ENCODE measurements around the gene FOXQ1.
"Not testable (repeated sequence)": the region's sequence is repeated elsewhere in the genome, so short reads cannot be mapped to it uniquely, and the experiment has no call there.

The FOXQ1 gene

GRCh38 chr6:1322696-1323219 is 10.9 kb downstream of the FOXQ1 start:
- no peak for DNase-seq

- no peak for DNase-seq
Observed at GRCh38 chr6:1324936-1325335, 13.0 kb downstream of the FOXQ1 start.

GRCh38 chr6:1325461-1326309 is 13.8 kb downstream of the FOXQ1 start:
- DNase-seq = no peak

GRCh38 chr6:1326535-1327121 is 14.7 kb downstream of the FOXQ1 start:
- DNase-seq = no peak

GRCh38 chr6:1327630-1328029 is 15.7 kb downstream of the FOXQ1 start:
- DNase-seq = no peak

- no peak for DNase-seq
Observed at GRCh38 chr6:1328129-1328800, 16.4 kb downstream of the FOXQ1 start.

- DNase-seq = no peak
Observed at GRCh38 chr6:1329708-1330107, 17.8 kb downstream of the FOXQ1 start.

GRCh38 chr6:1334684-1335083 is 22.8 kb downstream of the FOXQ1 start:
- DNase-seq = no peak

- DNase-seq = no peak
Observed at GRCh38 chr6:1335367-1336037, 23.6 kb downstream of the FOXQ1 start.

- peak; percentile 9 for DNase-seq
Observed at GRCh38 chr6:1336246-1336843, 24.4 kb downstream of the FOXQ1 start.

- no peak for DNase-seq
Observed at GRCh38 chr6:1337791-1338190, 25.9 kb downstream of the FOXQ1 start.

GRCh38 chr6:1346101-1346500 is 34.2 kb downstream of the FOXQ1 start:
- DNase-seq = no peak

- DNase-seq = no peak
Observed at GRCh38 chr6:1346558-1347091, 34.7 kb downstream of the FOXQ1 start.

GRCh38 chr6:1347161-1347560 is 35.3 kb downstream of the FOXQ1 start:
- DNase-seq = peak; percentile 76

- DNase-seq = peak; percentile 89
Observed at GRCh38 chr6:1348675-1349074, 36.8 kb downstream of the FOXQ1 start.

GRCh38 chr6:1349655-1350054 is 37.8 kb downstream of the FOXQ1 start:
- no peak for DNase-seq

GRCh38 chr6:1351381-1352008 is 39.6 kb downstream of the FOXQ1 start:
- DNase-seq = no peak

GRCh38 chr6:1355068-1355467 is 43.2 kb downstream of the FOXQ1 start:
- DNase-seq = not testable (repeated sequence)

- not testable (repeated sequence) for DNase-seq
Observed at GRCh38 chr6:1361717-1362116, 49.8 kb downstream of the FOXQ1 start.

GRCh38 chr6:1362643-1363042 is 50.7 kb downstream of the FOXQ1 start:
- DNase-seq = no peak

GRCh38 chr6:1363298-1363697 is 51.4 kb downstream of the FOXQ1 start:
- no peak for DNase-seq

Data from NCI-H2029 (cell line).